Transverse colon (tissue), 4 donors: ENCODE measurements around the gene CXCL3. TPM values are rescaled to one million over a fixed set of nuclear protein-coding genes. Genes with fewer than 3 reads are reported as not detected.

ENCODE experiments used
- DNase-seq: peaks from one replicate; pipeline ENCODE4 v3.0.0-alpha.2; 2019
- H3K27ac ChIP-seq, 4 donors: fragments of 200-600 bp; sonication (generic); 2 replicates each; pipeline ENCODE4 v1.5.1; 2016 to 2018; ENCODE audit warnings: inconsistent platforms in 4 of 4
- H3K27me3 ChIP-seq: fragments of 200-600 bp; sonication (generic); 2 replicates; pipeline ENCODE4 v1.5.1; 2017; ENCODE audit warnings: inconsistent platforms
- H3K36me3 ChIP-seq, 4 donors: fragments of 200-600 bp; sonication (generic); 2 replicates each; pipeline ENCODE4 v1.5.1; 2017 to 2019; ENCODE audit warnings: inconsistent platforms in 4 of 4
- H3K4me1 ChIP-seq, 4 donors: fragments of 200-600 bp; sonication (generic); 2 replicates each; pipeline ENCODE4 v1.5.1; 2017 to 2020; ENCODE audit warnings: inconsistent platforms in 4 of 4
- H3K4me3 ChIP-seq, 4 donors: fragments of 200-600 bp; sonication (generic); 1 replicate in 1 of 4; 2 replicates in 3 of 4; pipeline versions ENCODE4 v1.5.1 to v1.6.1; 2017 to 2019; ENCODE audit warnings: inconsistent platforms in 4 of 4
- H3K9me3 ChIP-seq, 2 donors: fragments of 200-600 bp; sonication (generic); 2 replicates each; pipeline ENCODE4 v1.5.1; 2017 to 2019; ENCODE audit warnings: inconsistent platforms in 2 of 2
- EP300 ChIP-seq: sonication (generic); formaldehyde crosslinking; IDR thresholded peaks from one replicate; pipeline ENCODE4 v1.6.1; 2017; ENCODE audit warnings: antibody characterized with exemption, low read depth
- POLR2A ChIP-seq: fragments of 450-650 bp; IDR thresholded peaks from one replicate; pipeline ENCODE4 v1.6.1; 2016; ENCODE audit warnings: antibody characterized with exemption, mild to moderate bottlenecking, moderate library complexity
- POLR2AphosphoS5 ChIP-seq, 3 donors: sonication (generic); formaldehyde crosslinking; IDR thresholded peaks; one replicate each; pipeline ENCODE4 v1.6.1; 2016; ENCODE audit warnings: antibody characterized with exemption in 3 of 3
- WGBS, 2 donors: methylation state at CpG; one replicate each; pipeline ENCODE4 v1.1.5; 2018; ENCODE audit warnings: low coverage in 1 of 2; 5-methylcytosine and 5-hydroxymethylcytosine counted together
- in situ Hi-C, 4 donors: fragments of 200-750 bp; cut with MboI; loops; one replicate each; pipeline versions ENCODE4 v1.15.0 to v1.15.1; 2017; ENCODE audit warnings: low sequenced_read_pairs in 3 of 4, low pct_ligation_motif_present in 1 of 4, low pct_unique_long_range_greater_than_20kb in 1 of 4
- intact Hi-C: fragments of 100-400 bp; cut with DNase I; formaldehyde crosslinking; loops from one replicate; pipeline ENCODE4 v1.15.1; 2023; ENCODE audit warnings: low total_unique reads
- total RNA-seq, 4 donors: library from RNA; depleted of rRNA; stranded (reverse); fragments of >200 nt; gene quantifications; one replicate each; pipeline ENCODE4 v1.1.0, GENCODE V29; 2016
- TF ChIP-seq, protein P1 (sequence below), 5 experiments: fragments of 200-600 bp in 3 of 5; fragments of 450-650 bp in 2 of 5; sonication (generic) in 3 of 5; IDR thresholded peaks; 1 replicate in 2 of 5; 2 replicates in 3 of 5; pipeline ENCODE4 v1.5.1; 2016 to 2017; ENCODE audit warnings: antibody characterized with exemption in 5 of 5, inconsistent platforms in 3 of 5, mild to moderate bottlenecking in 2 of 5, moderate library complexity in 1 of 5

Gene CXCL3
- 1 to 10 TPM; 1.8 to 5.2 (median 5.1) TPM for total RNA-seq

DNA sequence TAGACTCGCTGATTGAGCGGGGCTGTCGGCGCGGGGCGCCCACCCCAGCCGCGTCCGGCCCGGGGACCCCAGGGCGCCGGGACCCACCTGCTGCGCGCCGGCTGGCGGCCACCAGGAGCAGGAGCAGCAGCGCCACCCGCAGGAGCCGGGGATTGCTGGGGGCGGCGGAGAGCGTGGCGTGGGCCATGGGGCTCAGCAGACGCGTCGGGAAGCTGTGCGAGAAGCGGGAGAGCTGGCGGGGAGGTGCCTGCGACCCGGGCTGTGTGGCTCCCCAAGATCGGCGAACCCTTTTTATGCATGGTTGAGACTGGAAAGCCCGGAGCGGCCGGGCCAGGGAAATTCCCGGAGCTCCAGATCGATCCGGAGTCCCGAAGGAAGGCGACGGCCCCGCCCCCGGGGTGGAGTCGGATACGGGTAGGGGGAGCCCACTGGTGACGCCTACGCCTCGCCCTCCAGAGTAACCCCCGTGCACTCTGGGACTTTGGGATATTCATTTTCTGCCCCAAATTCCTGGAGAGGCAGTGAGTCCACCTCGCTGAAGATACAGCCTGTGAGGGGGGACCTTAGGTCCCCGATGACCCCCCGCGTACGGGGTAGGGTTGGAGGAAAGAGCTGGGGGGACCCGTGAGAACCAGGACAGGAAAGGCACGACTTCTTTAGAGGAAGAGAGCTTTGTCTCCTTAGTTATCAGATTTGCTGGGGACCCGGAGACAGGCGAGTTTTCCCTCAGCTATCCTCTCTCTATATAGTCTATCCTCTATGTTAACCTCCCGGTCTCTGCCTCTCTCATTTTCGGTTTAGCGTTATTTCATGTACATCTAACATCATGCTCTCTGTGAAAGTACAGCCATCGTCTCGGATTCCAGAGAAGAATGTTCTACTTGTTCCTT is at the start of gene CXCL3:
TSS of gene CXCL3 (minus strand) at position 265 of the 890 bp plus-strand sequence. CDS start at position 187, 78 bp downstream.
- Histone ChIP-seq H3K36me3 (no peaks in the 10 kb centered on the region), H3K9me3 (no peaks in the 10 kb centered on the region), H3K27me3 (no peaks in the 10 kb centered on the region), H3K27ac (peak within 1 kb of the TSS; percentile 66 to 84 (median 80)), H3K4me3 (peak within 1 kb of the TSS; percentile 65 to 72 (median 67)), H3K4me1 (peaks cover 0 to 28% (median 2%) of the 10 kb centered on the region in 4 donors)
- intact Hi-C loops (no loop called here), in situ Hi-C loops (no loop called here)
- DNase-seq: peak; percentile 86
- TF ChIP-seq, protein P1, sequence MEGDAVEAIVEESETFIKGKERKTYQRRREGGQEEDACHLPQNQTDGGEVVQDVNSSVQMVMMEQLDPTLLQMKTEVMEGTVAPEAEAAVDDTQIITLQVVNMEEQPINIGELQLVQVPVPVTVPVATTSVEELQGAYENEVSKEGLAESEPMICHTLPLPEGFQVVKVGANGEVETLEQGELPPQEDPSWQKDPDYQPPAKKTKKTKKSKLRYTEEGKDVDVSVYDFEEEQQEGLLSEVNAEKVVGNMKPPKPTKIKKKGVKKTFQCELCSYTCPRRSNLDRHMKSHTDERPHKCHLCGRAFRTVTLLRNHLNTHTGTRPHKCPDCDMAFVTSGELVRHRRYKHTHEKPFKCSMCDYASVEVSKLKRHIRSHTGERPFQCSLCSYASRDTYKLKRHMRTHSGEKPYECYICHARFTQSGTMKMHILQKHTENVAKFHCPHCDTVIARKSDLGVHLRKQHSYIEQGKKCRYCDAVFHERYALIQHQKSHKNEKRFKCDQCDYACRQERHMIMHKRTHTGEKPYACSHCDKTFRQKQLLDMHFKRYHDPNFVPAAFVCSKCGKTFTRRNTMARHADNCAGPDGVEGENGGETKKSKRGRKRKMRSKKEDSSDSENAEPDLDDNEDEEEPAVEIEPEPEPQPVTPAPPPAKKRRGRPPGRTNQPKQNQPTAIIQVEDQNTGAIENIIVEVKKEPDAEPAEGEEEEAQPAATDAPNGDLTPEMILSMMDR (IDR thresholded peaks at IDR 0.05): peak; percentile 36 to 70 (median 45)
- TF ChIP-seq POLR2AphosphoS5 (IDR thresholded peaks at IDR 0.05): peak in 2 of 3 donors; percentile 13 to 49
- TF ChIP-seq EP300: no peak
- TF ChIP-seq POLR2A: peak; percentile 54
- 0 to 1% methylated on average over 14 to 38 of the region's 64 CpGs for WGBS, 2 donors

DNA sequence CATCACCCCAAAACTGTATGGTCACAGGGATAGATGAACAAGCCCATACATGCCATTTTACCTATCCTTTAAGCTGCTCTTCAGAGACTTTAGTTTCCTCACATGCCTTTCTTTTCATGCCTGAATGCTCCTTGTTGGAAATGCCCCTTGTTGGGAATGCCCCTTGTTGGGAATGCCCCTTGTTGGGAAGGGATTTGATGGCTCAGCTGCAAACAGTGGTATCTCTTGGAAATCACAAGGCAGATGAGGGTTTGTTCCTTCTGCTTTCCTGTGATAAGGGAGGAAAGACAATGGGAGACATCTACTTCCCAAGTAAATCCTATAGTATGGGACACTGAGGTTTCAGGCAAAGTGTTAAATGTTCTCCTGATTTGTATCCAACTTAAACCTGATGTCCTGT is 49.0 kb upstream of the CXCL3 start:
- Histone ChIP-seq H3K9me3 (no peaks in the 10 kb centered on the region), H3K27me3 (no peaks in the 10 kb centered on the region), H3K4me3 (no peak overlapping the region), H3K4me1 (no peaks in the 10 kb centered on the region), H3K36me3 (no peaks in the 10 kb centered on the region), H3K27ac (no peak overlapping the region)
- intact Hi-C loops (no loop called here), in situ Hi-C loops (no loop called here)
- DNase-seq: no peak
- TF ChIP-seq, protein P1 (IDR thresholded peaks at IDR 0.05): no peak
- TF ChIP-seq POLR2A (no peak), EP300 (no peak), POLR2AphosphoS5 (IDR thresholded peaks at IDR 0.05) (no peak)

DNA sequence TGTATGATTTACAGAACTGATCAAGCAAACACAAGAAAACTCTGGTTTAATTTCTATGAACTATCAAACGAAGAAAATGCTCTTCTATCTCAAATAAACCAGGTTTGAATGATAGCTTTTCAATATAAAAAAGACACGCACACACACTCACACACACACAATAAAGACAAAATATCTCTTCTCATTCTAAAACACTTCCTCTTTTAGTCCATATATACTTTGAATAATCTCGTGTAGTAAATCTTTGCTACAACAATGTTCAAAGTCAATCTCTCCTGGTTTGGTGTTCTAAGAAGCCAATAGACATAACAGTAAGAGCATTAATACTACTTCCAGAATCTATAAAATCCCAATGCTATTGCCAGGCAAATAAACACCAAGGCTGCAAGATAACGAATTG is 47.2 kb upstream of the CXCL3 start:
- H3K27ac ChIP-seq: no peak overlapping the region
- no peak overlapping the region for H3K4me3 ChIP-seq
- no peak for DNase-seq
- in situ Hi-C loops (no loop called here), intact Hi-C loops (no loop called here)
- no peaks in the 10 kb centered on the region for H3K27me3 ChIP-seq
- WGBS, 2 donors: 32 to 55% methylated on average over 4 of the region's 4 CpGs
- no peak for TF ChIP-seq EP300
- no peak for TF ChIP-seq POLR2AphosphoS5 (IDR thresholded peaks at IDR 0.05)
- TF ChIP-seq, protein P1 (IDR thresholded peaks at IDR 0.05): no peak
- no peak for TF ChIP-seq POLR2A
- H3K9me3 ChIP-seq: no peaks in the 10 kb centered on the region
- H3K36me3 ChIP-seq: no peaks in the 10 kb centered on the region
- no peaks in the 10 kb centered on the region for H3K4me1 ChIP-seq

DNA sequence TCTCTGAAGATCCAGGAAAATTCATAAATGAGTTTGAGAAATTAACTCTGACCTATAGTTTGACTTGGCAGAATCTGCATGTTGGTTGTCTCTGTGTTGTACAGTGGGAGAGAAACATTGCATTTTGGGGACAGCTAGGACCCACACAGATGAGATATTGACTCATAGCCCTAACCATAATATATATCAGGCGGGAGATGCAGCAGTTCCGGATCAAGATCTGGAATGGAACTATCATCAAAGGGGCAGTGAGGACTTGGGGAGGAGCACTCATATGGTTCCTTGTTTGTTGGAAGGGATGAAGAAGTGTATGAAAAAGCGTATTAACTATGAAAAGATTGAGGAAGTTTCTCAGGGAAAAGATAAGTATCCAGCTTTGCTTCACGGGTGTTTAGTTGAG is 46.5 kb upstream of the CXCL3 start:
- H3K36me3 ChIP-seq: no peaks in the 10 kb centered on the region
- H3K4me3 ChIP-seq: no peak overlapping the region
- no peak for DNase-seq
- in situ Hi-C loops: no loop called here
- TF ChIP-seq POLR2A: no peak
- TF ChIP-seq, protein P1 (IDR thresholded peaks at IDR 0.05): no peak
- TF ChIP-seq POLR2AphosphoS5 (IDR thresholded peaks at IDR 0.05): no peak
- TF ChIP-seq EP300: no peak
- H3K27ac ChIP-seq: no peak overlapping the region
- WGBS, 2 donors: 83 to 92% methylated on average over 2 to 4 of the region's 4 CpGs
- no peaks in the 10 kb centered on the region for H3K27me3 ChIP-seq
- H3K9me3 ChIP-seq: no peaks in the 10 kb centered on the region
- no peaks in the 10 kb centered on the region for H3K4me1 ChIP-seq
- intact Hi-C loops: no loop called here
